GM12891 (cell line): ENCODE measurements around the gene AMBRA1.

Source experiments
- PAX5 ChIP-seq: IDR thresholded peaks from 2 replicates; pipeline ENCODE4 v1.6.1; 2011; ENCODE audit warnings: low read length, moderate library complexity, mild to moderate bottlenecking; ENCODE audit not compliant: insufficient read depth, severe bottlenecking
- POLR2A ChIP-seq: IDR thresholded peaks from 2 replicates; pipeline ENCODE4 v1.6.1; 2011; ENCODE audit warnings: low read depth, low read length, control low read depth
- POLR2AphosphoS5 ChIP-seq: IDR thresholded peaks from 2 replicates; pipeline ENCODE4 v1.6.1; 2011; ENCODE audit warnings: low read depth, low read length, control low read depth
- POU2F2 ChIP-seq: IDR thresholded peaks from 2 replicates; pipeline ENCODE4 v1.6.1; 2011; ENCODE audit warnings: low read depth, mild to moderate bottlenecking, control low read depth, low read length, moderate library complexity
- SPI1 ChIP-seq: IDR thresholded peaks from 2 replicates; pipeline ENCODE4 v1.6.1; 2011; ENCODE audit warnings: low read depth, low read length, control low read depth
- TAF1 ChIP-seq: IDR thresholded peaks from 2 replicates; pipeline ENCODE4 v1.6.1; 2011; ENCODE audit warnings: low read depth, low read length, control low read depth

- TF ChIP-seq POLR2A: no peak
- TF ChIP-seq POLR2AphosphoS5: no peak
- no peak for TF ChIP-seq TAF1
- TF ChIP-seq PAX5: no peak
- no peak for TF ChIP-seq POU2F2
- TF ChIP-seq SPI1: no peak
Measured at GRCh38 chr11:46348566-46349401, 245.0 kb downstream of the AMBRA1 start.
